CD4-positive, alpha-beta T cell treated with Interleukin-15 for 4 hours (primary cell): ENCODE results near the gene CCDC167.
A peak's percentile ranks its signal among the peaks of the same experiment; 100 is the strongest.

Experiments
- DNase-seq: peaks from one replicate; pipeline ENCODE4 v3.0.0-alpha.2; 2020; ENCODE audit warnings: low spot score

Gene CCDC167

GRCh38 chr6:37528541-37528940, 28.8 kb upstream of the CCDC167 start:
- no peak for DNase-seq

GRCh38 chr6:37525460-37526357, 26.0 kb upstream of the CCDC167 start:
- DNase-seq: no peak

- DNase-seq: no peak
Observed at GRCh38 chr6:37524970-37525318, 25.3 kb upstream of the CCDC167 start.

- DNase-seq: no peak
Observed at GRCh38 chr6:37524025-37524969, 24.6 kb upstream of the CCDC167 start.

GRCh38 chr6:37523412-37523811, 23.7 kb upstream of the CCDC167 start:
- DNase-seq: no peak

- DNase-seq: no peak
Observed at GRCh38 chr6:37522836-37523235, 23.1 kb upstream of the CCDC167 start.

GRCh38 chr6:37521674-37522073, 22.0 kb upstream of the CCDC167 start:
- no peak for DNase-seq

- DNase-seq: no peak
Observed at GRCh38 chr6:37520926-37521325, 21.2 kb upstream of the CCDC167 start.

- DNase-seq: no peak
Observed at GRCh38 chr6:37519461-37519860, 19.8 kb upstream of the CCDC167 start.

GRCh38 chr6:37518116-37518515, 18.4 kb upstream of the CCDC167 start:
- DNase-seq: no peak

- DNase-seq: peak; percentile 87
Observed at GRCh38 chr6:37517411-37517812, 17.7 kb upstream of the CCDC167 start.

- DNase-seq: no peak
Observed at GRCh38 chr6:37516920-37517405, 17.3 kb upstream of the CCDC167 start.

GRCh38 chr6:37516076-37516919, 16.6 kb upstream of the CCDC167 start:
- peak; percentile 94 for DNase-seq

GRCh38 chr6:37515712-37516075, 16.0 kb upstream of the CCDC167 start:
- no peak for DNase-seq

GRCh38 chr6:37514837-37515236, 15.1 kb upstream of the CCDC167 start:
- DNase-seq: no peak

- DNase-seq: peak; percentile 76
Observed at GRCh38 chr6:37514321-37514771, 14.7 kb upstream of the CCDC167 start.

GRCh38 chr6:37513576-37513975, 13.9 kb upstream of the CCDC167 start:
- DNase-seq: no peak

- no peak for DNase-seq
Observed at GRCh38 chr6:37513155-37513554, 13.5 kb upstream of the CCDC167 start.

GRCh38 chr6:37512400-37513011, 12.8 kb upstream of the CCDC167 start:
- DNase-seq: no peak

GRCh38 chr6:37511910-37512399, 12.3 kb upstream of the CCDC167 start:
- DNase-seq: no peak

GRCh38 chr6:37511201-37511600, 11.5 kb upstream of the CCDC167 start:
- no peak for DNase-seq
